H54 (cell line): ENCODE data around the gene SLC7A6OS.
A peak's percentile ranks its signal among the peaks of the same experiment; 100 is the strongest.

Source experiments
- DNase-seq: peaks from one replicate; pipeline ENCODE4 v3.0.0; 2011; ENCODE audit warnings: low spot score, mixed read lengths; ENCODE audit not compliant: insufficient read length
- FAIRE-seq: peaks from 3 replicates; lab custom pipeline; 2011; peaks lifted over from hg19 to GRCh38; lab: Jason Lieb, UNC
- POLR2A ChIP-seq: IDR thresholded peaks from 2 replicates; pipeline ENCODE4 v1.6.1; 2011; ENCODE audit warnings: low read depth, mild to moderate bottlenecking, low read length

Gene SLC7A6OS

GRCh38 chr16:68274441-68274840, 36.3 kb downstream of the SLC7A6OS start:
- FAIRE-seq = no peak
- TF ChIP-seq POLR2A = no peak
- no peak for DNase-seq

- DNase-seq (no peak), FAIRE-seq (no peak)
- no peak for TF ChIP-seq POLR2A
Observed at GRCh38 chr16:68273896-68274295, 36.9 kb downstream of the SLC7A6OS start.

GRCh38 chr16:68273459-68273858, 37.3 kb downstream of the SLC7A6OS start:
- DNase-seq = no peak
- no peak for TF ChIP-seq POLR2A
- FAIRE-seq = no peak

- FAIRE-seq (no peak), DNase-seq (no peak)
- TF ChIP-seq POLR2A = no peak
Observed at GRCh38 chr16:68272507-68273209, 38.1 kb downstream of the SLC7A6OS start.

GRCh38 chr16:68270353-68270752, 40.4 kb downstream of the SLC7A6OS start:
- DNase-seq (no peak), FAIRE-seq (no peak)
- no peak for TF ChIP-seq POLR2A

- no peak for DNase-seq
- TF ChIP-seq POLR2A = no peak
- FAIRE-seq = no peak
Observed at GRCh38 chr16:68269793-68270192, 41.0 kb downstream of the SLC7A6OS start.

GRCh38 chr16:68267612-68268405, 42.9 kb downstream of the SLC7A6OS start:
- no peak for TF ChIP-seq POLR2A
- no peak for FAIRE-seq
- DNase-seq = no peak

GRCh38 chr16:68265078-68265920, 45.4 kb downstream of the SLC7A6OS start:
- TF ChIP-seq POLR2A = no peak
- FAIRE-seq = peak; percentile 50

GRCh38 chr16:68264128-68265077, 46.3 kb downstream of the SLC7A6OS start, which contains the start of gene SLC7A6:
TSS of gene SLC7A6 (plus strand) at chr16:68264526. CDS start at chr16:68274727, 10,201 bp downstream.
- FAIRE-seq (no peak), DNase-seq (peak; percentile 84)
- TF ChIP-seq POLR2A = peak; percentile 88

More at GRCh38 chr16:68265078-68265920, 45.4 kb downstream of the SLC7A6OS start:
- DNase-seq = peak; percentile 85

- no peak for TF ChIP-seq POLR2A
- FAIRE-seq (no peak), DNase-seq (no peak)
Observed at GRCh38 chr16:68263559-68264127, 47.1 kb downstream of the SLC7A6OS start.

GRCh38 chr16:68259007-68259825, 51.5 kb downstream of the SLC7A6OS start:
- TF ChIP-seq POLR2A = no peak
- no peak for DNase-seq

More at GRCh38 chr16:68259007-68259825, 51.5 kb downstream of the SLC7A6OS start:
- no peak for FAIRE-seq
